GM12874 (cell line): ENCODE measurements around the gene TDRD7.

ENCODE experiments used
- TF ChIP-seq, protein P1 (sequence below): IDR thresholded peaks from 2 replicates; pipeline ENCODE4 v1.5.1; 2011; ENCODE audit warnings: low read depth, mild to moderate bottlenecking, control low read depth, low read length, moderate library complexity; ENCODE audit not compliant: insufficient read depth

The TDRD7 gene

DNA sequence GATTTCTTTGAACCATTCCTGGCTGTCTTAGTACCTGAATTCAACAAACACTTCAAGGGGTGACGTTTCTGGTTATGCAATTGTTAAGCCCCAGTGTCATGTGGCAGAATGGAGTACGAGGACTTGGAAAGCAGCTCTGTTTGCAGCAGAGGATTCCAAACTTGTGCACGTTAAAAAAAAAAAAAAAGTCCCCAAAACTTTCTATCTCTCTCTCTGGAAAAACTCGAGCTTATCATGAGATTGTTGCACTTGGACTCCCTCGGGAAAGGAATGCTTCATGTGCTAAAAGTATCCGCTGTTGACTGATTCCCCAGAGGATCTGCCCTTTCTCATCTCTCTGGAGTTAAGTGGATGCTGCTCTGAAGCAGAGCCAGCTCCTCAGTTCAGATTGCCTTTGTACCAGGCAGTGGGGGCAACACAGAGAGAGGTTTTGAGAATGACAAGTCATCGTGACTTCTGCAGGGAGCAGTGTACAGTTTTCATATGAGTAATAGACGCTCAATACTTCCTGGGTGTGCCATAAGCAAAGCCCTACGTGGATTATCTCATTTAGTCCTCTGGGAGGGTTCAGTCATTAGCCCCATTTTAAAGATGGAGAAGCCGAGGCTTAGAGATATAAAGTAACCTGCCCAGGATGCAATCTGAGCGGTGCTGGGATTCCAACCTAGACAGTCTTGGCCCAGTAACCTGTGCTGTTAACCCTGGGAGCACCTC, 117.6 kb downstream of the TDRD7 start:
- TF ChIP-seq, protein P1, sequence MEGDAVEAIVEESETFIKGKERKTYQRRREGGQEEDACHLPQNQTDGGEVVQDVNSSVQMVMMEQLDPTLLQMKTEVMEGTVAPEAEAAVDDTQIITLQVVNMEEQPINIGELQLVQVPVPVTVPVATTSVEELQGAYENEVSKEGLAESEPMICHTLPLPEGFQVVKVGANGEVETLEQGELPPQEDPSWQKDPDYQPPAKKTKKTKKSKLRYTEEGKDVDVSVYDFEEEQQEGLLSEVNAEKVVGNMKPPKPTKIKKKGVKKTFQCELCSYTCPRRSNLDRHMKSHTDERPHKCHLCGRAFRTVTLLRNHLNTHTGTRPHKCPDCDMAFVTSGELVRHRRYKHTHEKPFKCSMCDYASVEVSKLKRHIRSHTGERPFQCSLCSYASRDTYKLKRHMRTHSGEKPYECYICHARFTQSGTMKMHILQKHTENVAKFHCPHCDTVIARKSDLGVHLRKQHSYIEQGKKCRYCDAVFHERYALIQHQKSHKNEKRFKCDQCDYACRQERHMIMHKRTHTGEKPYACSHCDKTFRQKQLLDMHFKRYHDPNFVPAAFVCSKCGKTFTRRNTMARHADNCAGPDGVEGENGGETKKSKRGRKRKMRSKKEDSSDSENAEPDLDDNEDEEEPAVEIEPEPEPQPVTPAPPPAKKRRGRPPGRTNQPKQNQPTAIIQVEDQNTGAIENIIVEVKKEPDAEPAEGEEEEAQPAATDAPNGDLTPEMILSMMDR = no peak

DNA sequence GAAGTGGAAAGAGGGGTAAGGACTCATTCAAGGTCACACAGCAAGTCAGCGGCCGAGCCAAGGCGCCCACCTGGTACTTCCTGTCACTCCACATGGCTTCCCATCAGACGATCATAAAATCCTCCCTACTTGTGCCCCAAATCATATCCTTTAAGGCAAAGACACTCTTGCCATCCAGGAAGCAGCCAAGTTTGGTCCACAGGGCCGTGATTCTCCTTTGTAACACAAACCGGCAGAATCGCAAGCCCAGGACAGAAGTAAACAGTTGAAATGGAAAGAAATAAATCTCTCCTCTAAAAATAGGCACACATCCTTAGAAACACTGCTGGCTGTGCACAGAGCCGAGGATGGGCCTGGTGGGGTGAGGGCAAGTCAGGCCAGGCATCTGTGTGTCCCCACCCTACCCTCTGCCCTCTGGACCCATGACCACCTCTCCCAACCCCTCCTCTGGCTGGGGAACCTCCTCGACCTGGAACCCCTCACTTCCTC, 120.0 kb downstream of the TDRD7 start:
- TF ChIP-seq, protein P1 = no peak

DNA sequence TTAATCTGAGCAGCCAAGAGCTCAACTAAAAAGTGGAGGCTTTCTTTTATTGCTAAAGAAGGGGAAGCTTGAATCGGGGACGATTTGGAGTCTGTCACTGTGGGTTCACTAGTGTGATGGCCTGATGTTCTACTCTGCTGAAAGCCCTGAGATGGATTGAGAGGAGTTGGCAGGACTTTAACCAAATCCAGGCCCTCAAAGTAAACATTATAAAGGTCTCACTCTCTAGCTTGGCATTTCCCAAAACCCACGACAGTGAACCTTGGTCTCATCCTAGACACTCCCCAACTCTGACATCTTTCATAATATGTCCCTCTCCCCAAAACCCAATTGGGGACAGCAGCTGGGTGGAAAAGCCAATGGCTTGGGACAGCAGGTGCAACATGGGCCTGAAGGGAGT, 122.3 kb downstream of the TDRD7 start:
- TF ChIP-seq, protein P1 = no peak

DNA sequence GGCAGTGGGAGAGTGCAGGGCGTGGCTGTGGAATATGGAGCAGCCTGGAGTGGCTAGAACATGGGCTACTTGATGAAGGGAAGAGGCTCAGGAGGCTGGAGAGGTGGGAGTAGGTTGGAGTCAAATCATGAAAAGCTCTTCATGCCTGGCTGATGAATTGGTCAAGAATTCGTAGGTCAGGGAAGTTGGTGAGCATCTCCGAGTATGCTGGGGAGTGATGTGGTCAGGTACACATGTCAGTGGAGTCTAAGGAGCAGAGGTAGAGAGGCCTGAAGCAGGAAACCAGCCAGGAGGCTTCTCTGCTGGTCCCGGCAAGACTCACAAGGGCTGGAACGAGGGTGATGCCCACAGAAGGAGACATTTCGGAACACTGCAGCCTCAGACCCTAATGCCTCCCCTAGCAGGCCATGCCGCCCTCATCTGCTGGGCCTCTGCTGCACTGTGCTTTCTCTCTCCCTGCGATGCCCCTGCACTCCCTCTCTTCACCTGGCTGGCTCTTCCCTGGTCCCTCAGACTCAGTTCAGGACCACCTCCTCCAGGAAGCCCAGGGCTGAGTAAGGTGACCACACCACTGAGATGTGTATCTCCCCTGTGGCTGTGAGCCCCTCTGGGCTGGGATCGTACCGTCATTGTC, 123.2 kb downstream of the TDRD7 start:
- TF ChIP-seq, protein P1 = no peak

DNA sequence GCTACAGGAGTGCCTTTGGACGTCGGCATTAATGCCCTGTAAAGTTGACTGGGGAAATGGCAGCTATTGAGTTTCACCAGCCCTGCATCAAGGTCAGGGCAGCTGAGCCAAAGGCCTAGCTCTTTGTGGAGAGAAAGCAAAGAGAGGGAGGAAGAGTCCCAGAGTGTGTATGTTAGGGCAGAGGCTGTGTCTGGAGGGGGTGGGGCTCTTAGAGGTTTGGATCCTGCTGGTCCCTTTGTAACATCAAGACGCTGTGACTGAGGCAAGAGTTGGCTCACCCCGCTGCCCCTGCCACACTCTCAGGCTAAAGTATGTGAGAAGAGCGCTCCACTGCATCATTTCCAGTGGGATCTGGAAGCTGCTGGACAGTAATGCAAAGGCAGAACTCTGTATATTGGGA, 123.9 kb downstream of the TDRD7 start:
- TF ChIP-seq, protein P1 = no peak

DNA sequence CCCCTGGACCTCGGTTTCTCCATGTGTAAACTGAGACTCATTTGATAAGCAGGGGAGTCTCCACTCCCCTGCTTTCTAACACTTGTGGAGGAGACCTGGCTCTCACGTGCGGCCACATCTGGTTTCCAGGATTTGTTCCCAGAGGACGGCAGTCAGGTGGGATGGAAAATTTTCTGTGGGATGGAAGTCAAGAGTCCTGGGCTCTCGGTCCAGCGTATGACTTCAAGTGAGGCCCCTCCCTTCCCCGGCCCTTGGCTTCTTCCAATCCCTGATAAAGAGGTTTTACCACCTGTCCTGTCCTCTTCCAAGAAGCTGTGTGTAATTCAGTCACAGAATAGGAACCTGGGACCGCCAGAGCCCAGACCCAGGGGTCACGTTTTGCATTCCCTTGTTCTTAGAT, 124.6 kb downstream of the TDRD7 start:
- TF ChIP-seq, protein P1 = no peak

DNA sequence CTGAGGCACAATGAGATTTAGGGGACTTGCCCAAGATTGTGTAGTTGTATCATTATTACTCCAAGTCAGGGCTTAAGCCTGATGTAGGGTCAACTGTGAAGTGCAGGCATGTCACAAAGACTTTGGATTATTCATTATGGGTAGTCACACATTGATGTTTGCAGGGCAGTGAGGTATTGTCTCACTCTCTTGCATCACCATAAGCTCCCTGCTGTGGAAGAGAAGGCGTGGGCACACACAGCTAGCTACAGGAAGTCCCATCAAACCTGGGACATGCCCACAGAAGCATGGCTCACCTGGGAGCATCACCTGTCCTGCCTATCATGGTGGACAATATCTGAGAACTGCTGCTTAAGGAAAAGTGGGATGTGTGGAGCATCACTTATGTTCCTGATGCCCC, 131.7 kb downstream of the TDRD7 start:
- TF ChIP-seq, protein P1 = no peak
